ENCODE results near the gene GLT1D1.
"Not testable (repeated sequence)": the region's sequence is repeated elsewhere in the genome, so short reads cannot be mapped to it uniquely, and the experiment has no call there.

The GLT1D1 gene

GRCh38 chr12:128852885-128853599, at the start of gene GLT1D1:
TSS of gene GLT1D1 (plus strand) at chr12:128853478. CDS start at chr12:128853582, 104 bp downstream.
- H2AFZ ChIP-seq (ENCODE audit: low read length): no peak within 1 kb of the TSS
- H4K20me1 ChIP-seq (ENCODE audit: insufficient read depth, low read length): no peaks in the 10 kb centered on the region
- no peaks in the 10 kb centered on the region for H3K79me2 ChIP-seq (ENCODE audit: low read length)
- H3K9me3 ChIP-seq (replicated peaks; ENCODE audit: insufficient read depth, low read length): no peaks in the 10 kb centered on the region
- no peak for DNase-seq
- no peaks in the 10 kb centered on the region for H3K4me1 ChIP-seq (ENCODE audit: low read length)
- no peaks in the 10 kb centered on the region for H3K36me3 ChIP-seq (replicated peaks; ENCODE audit: insufficient read depth, low read length)
- no peak within 1 kb of the TSS for H3K9ac ChIP-seq (ENCODE audit: low read length)
- H3K4me2 ChIP-seq (ENCODE audit: low read depth, low read length): no peak within 1 kb of the TSS
- H3F3A ChIP-seq (ENCODE audit: insufficient read depth, low read length): no peaks in the 10 kb centered on the region
- no peak within 1 kb of the TSS for H3K27ac ChIP-seq (ENCODE audit: low read length)
- H3K27me3 ChIP-seq (replicated peaks; ENCODE audit: insufficient read depth, low read length): no peaks in the 10 kb centered on the region
- no peak for TF ChIP-seq CTCF (IDR thresholded peaks at IDR 0.05; ENCODE audit: low read length)
- no peak for TF ChIP-seq EZH2phosphoT487 (IDR thresholded peaks at IDR 0.05; ENCODE audit: low read length)
- no peak for TF ChIP-seq EZH2 (optimal IDR thresholded peaks at IDR 0.05; ENCODE audit: low read depth, low read length)
- H3K9me2 ChIP-seq (replicated peaks; ENCODE audit: insufficient read depth, low read length): no peaks in the 10 kb centered on the region
- no peak within 1 kb of the TSS for H3K4me3 ChIP-seq (ENCODE audit: low read length)

- Histone ChIP-seq H3K27me3 (replicated peaks; ENCODE audit: insufficient read depth, low read length) (no peaks in the 10 kb centered on the region), H3K9me2 (replicated peaks; ENCODE audit: insufficient read depth, low read length) (no peaks in the 10 kb centered on the region), H4K20me1 (ENCODE audit: insufficient read depth, low read length) (no peaks in the 10 kb centered on the region), H3K27ac (ENCODE audit: low read length) (no peak overlapping the region), H3K9me3 (replicated peaks; ENCODE audit: insufficient read depth, low read length) (no peaks in the 10 kb centered on the region), H3K4me2 (ENCODE audit: low read depth, low read length) (no peak overlapping the region), H3K9ac (ENCODE audit: low read length) (no peak overlapping the region), H3K79me2 (ENCODE audit: low read length) (peaks cover 36% of the 10 kb centered on the region), H3F3A (ENCODE audit: insufficient read depth, low read length) (no peaks in the 10 kb centered on the region), H3K4me3 (ENCODE audit: low read length) (no peak overlapping the region), H3K4me1 (ENCODE audit: low read length) (no peaks in the 10 kb centered on the region), H2AFZ (ENCODE audit: low read length) (no peak overlapping the region), H3K36me3 (replicated peaks; ENCODE audit: insufficient read depth, low read length) (no peaks in the 10 kb centered on the region)
- TF ChIP-seq EZH2phosphoT487 (IDR thresholded peaks at IDR 0.05; ENCODE audit: low read length): no peak
- TF ChIP-seq EZH2 (optimal IDR thresholded peaks at IDR 0.05; ENCODE audit: low read depth, low read length): no peak
- no peak for TF ChIP-seq CTCF (IDR thresholded peaks at IDR 0.05; ENCODE audit: low read length)
- no peak for DNase-seq
Measured at GRCh38 chr12:128803788-128804187, 49.5 kb upstream of the GLT1D1 start.

GRCh38 chr12:128804762-128805161, 48.5 kb upstream of the GLT1D1 start:
- no peaks in the 10 kb centered on the region for H3K36me3 ChIP-seq (replicated peaks; ENCODE audit: insufficient read depth, low read length)
- no peak overlapping the region for H3K4me2 ChIP-seq (ENCODE audit: low read depth, low read length)
- no peak overlapping the region for H3K9ac ChIP-seq (ENCODE audit: low read length)
- H3K9me2 ChIP-seq (replicated peaks; ENCODE audit: insufficient read depth, low read length): no peaks in the 10 kb centered on the region
- TF ChIP-seq CTCF (IDR thresholded peaks at IDR 0.05; ENCODE audit: low read length): no peak
- TF ChIP-seq EZH2phosphoT487 (IDR thresholded peaks at IDR 0.05; ENCODE audit: low read length): no peak
- TF ChIP-seq EZH2 (optimal IDR thresholded peaks at IDR 0.05; ENCODE audit: low read depth, low read length): no peak
- peaks cover 3% of the 10 kb centered on the region for H3F3A ChIP-seq (ENCODE audit: insufficient read depth, low read length)
- H3K27me3 ChIP-seq (replicated peaks; ENCODE audit: insufficient read depth, low read length): no peaks in the 10 kb centered on the region
- peaks cover 45% of the 10 kb centered on the region for H3K79me2 ChIP-seq (ENCODE audit: low read length)
- no peaks in the 10 kb centered on the region for H4K20me1 ChIP-seq (ENCODE audit: insufficient read depth, low read length)
- no peak overlapping the region for H2AFZ ChIP-seq (ENCODE audit: low read length)
- H3K4me3 ChIP-seq (ENCODE audit: low read length): no peak overlapping the region
- H3K4me1 ChIP-seq (ENCODE audit: low read length): peaks cover 6% of the 10 kb centered on the region; the same call in 1 of the 2 replicates
- no peak overlapping the region for H3K27ac ChIP-seq (ENCODE audit: low read length)
- no peak for DNase-seq
- H3K9me3 ChIP-seq (replicated peaks; ENCODE audit: insufficient read depth, low read length): no peaks in the 10 kb centered on the region

GRCh38 chr12:128805406-128805805, 47.9 kb upstream of the GLT1D1 start:
- H3K27me3 ChIP-seq (replicated peaks; ENCODE audit: insufficient read depth, low read length); H4K20me1 ChIP-seq (ENCODE audit: insufficient read depth, low read length); H3K36me3 ChIP-seq (replicated peaks; ENCODE audit: insufficient read depth, low read length); H3K9me3 ChIP-seq (replicated peaks; ENCODE audit: insufficient read depth, low read length); H3K4me2 ChIP-seq (ENCODE audit: low read depth, low read length); H3K27ac ChIP-seq (ENCODE audit: low read length); H2AFZ ChIP-seq (ENCODE audit: low read length); DNase-seq; H3K4me3 ChIP-seq (ENCODE audit: low read length); H3F3A ChIP-seq (ENCODE audit: insufficient read depth, low read length); H3K9ac ChIP-seq (ENCODE audit: low read length); H3K9me2 ChIP-seq (replicated peaks; ENCODE audit: insufficient read depth, low read length); H3K4me1 ChIP-seq (ENCODE audit: low read length): not testable (repeated sequence)
- peaks cover 45% of the 10 kb centered on the region for H3K79me2 ChIP-seq (ENCODE audit: low read length)

Measured in MM.1S (cell line).